Occipital lobe (tissue), 2 donors: ENCODE results near the gene NEDD4. TPM values are rescaled to one million over a fixed set of nuclear protein-coding genes. Genes with fewer than 3 reads are reported as not detected.
"Not testable (repeated sequence)": the region's sequence is repeated elsewhere in the genome, so short reads cannot be mapped to it uniquely, and the experiment has no call there.

ENCODE experiments used
- DNase-seq: peaks from one replicate; lab custom pipeline; 2025; lab: John Stamatoyannopoulos, UW
- total RNA-seq: library from RNA; depleted of rRNA; stranded (reverse); fragments of >200 nt; gene quantifications from one replicate; pipeline ENCODE4 v1.2.3, GENCODE V29; 2014

Gene NEDD4
- total RNA-seq, 1 donor from 2014 or later = 7.2 TPM

DNA sequence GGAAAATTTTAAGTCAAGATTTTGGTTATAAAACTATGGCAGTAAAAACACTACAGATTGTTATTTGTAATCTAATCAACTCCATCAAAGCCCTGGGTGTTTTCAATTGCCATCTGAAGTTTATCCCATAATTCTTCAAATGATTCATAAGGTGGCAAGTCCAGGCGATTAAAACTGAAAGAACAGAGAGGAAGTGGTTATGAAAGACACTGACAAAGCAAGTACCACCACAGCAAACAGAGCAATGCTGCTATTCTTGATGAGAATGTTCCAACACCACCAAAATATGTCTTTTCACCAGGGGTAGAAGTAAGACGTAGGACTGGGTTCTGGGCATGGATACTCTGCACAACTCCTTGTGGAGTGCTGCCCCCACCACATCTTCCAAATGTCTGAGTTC lies 163.6 kb downstream of the NEDD4 start:
- DNase-seq = no peak

DNA sequence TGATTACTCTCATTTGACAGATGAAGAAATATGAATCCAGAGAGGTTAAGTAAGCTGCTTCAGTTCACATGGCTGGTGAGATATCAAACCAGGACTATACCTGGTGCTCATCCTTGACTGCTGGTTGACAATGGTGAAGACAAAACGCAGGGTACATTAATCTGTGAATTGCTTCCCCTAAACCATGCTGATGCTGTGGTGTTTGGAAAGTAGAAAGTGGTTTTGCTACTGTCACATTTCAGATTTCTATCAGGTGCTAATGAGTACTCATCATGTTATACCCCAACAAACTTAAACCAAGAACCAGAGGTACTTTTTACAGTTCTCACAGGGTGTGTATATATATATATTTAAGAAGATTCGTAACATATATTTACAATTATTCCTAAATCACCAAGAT lies 165.5 kb downstream of the NEDD4 start:
- no peak for DNase-seq

DNA sequence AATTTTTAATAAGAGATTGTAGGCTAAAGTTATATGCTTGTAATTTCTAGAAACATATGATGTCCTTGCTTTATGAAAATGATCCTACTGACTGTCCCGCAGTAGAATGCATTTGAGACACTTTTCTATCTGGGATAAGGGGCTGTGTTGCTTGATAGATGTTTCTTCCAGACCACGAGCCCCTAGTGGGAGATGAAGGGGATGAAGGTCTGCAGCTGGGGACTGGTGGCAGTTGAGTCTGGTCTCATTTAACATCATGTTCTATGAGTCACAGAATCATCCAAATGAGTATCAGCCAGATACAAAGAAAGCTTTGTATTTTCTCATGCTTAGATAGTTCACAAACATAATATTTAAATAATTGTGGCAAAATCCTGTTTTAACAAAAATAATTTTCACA lies 166.2 kb downstream of the NEDD4 start:
- no peak for DNase-seq

DNA sequence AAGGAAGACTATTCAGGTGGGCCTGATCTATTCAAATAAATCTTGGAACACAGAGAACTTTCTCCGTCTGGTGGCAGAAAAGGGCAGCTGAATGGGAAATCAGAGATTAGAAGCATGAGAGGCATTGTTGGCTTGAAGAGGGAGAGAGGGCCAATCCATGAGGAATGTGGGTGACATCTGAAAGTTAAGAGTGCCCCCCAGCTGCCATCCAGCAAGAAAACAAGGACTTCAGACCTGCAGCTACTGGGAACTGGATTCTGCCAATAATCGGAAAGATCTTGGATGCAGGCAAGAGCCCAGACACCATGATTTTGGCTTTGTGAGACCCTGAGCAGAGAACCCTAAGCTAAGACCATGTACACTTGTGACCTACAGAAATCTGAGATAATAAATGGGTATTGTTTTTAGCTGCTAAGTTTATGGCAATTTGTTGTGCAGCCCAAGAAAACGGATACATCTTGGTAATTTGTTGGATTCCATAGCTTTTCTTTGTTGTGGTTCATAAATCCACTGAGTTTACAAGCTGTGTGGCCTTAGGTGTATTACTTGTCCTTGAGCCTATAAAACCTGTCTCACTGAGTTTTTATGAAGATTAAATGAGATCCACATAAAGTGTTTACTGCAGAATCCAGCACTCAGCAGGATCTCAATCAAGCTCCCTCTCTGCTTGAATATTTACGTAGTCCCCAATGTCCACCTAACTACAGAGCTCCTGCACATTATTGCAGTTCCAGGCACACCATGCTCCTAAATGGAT lies 168.4 kb downstream of the NEDD4 start:
- DNase-seq = no peak

- no peak for DNase-seq
Measured at GRCh38 chr15:55823699-55824340, 169.6 kb downstream of the NEDD4 start.

DNA sequence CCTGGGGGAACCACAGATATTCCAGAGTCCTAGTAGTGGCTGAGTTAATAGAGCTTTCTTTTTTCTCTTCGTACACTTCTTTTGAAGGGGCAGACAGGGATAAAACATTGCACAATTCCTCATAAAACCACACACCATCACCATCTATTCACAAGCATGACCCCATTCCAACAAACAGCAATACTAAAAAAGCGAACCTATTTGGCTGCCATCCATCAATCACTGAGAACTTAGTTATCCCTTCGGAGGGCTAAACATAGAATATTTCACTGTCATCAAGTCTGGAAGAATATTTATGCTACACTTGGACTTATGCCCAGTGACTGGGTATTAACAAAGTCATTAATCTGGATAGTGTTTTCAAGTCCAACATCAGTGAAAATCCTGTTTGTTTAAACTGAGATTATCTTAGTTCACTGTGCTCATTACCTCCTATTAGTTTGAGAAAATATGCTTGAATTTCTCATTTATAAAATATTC lies 170.2 kb downstream of the NEDD4 start:
- no peak for DNase-seq

DNA sequence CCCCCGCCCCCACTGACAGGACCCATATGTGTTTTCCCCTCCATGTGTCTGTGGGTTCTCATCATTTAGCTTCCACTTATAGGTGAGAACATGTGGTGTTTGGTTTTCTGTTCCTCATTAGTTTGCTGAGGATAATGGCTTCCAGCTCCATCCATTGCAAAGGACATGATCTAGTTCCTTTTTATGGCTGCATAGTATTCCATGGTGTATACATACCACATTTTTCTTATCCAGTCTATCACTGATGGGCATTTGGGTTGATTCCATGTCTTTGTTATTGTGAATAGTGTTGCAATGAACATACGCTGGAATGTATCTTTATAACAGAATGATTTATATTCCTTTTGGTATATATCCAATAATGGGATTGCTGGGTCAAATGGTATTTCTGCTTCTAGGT lies 171.7 kb downstream of the NEDD4 start:
- DNase-seq = not testable (repeated sequence)

- no peak for DNase-seq
Measured at GRCh38 chr15:55820043-55820442, 173.4 kb downstream of the NEDD4 start.

GRCh38 chr15:55819397-55820034 lies 173.9 kb downstream of the NEDD4 start:
- no peak for DNase-seq

- no peak for DNase-seq
Measured at GRCh38 chr15:55816017-55816416, 177.4 kb downstream of the NEDD4 start.

DNA sequence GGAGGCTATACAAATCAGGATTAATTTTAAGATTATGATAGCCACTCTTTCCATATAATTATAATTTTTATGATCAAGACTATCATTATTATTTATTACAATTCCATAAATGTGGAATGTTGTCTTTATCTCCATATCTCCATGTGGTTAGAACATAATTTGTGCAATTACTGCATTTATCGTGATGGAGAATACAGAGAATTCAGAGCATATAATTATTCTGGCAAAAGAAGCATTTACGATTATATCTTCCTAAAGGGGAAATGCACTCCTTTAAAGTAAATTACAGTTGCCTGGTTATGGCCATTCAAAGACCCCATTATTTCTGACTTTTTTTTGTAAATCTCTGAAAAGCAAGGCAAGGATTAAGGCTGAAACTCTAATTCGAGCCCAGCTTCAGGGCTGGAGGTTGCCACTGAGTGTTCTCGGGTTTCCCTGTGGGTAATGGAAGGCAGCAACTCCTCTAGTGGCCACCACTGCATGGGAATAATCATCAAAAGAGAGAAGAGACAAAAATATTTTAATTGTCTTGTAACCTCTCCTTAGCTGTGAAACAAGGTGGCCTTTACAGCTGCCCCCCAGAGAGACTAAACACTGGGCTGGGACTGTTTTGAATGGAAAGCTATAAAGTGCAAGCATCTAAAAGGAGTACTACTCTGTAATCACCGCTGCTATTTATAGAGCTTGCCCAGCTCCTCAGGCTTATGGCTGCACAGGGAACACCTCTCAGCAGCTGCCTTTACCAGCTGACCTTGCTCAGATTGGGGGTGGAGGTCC lies 190.6 kb downstream of the NEDD4 start:
- DNase-seq = no peak

DNA sequence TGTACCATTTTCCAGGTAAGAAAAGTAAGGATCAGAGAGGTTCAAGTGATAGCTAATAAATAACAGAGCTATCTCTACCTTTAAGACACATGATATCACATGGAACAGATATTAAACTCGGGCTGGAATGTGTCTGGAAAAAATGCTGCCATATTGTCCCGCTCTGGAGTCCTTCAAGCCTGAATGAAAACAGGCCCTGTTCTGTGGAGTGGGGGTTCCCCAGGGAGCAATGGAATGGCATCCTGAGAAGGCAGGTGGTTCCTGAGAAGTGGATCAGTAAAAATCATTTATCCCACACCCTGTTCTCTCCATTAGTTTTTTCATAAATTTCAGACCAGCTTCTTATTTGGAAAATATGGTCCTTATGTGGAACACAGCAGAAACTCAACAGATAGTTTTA lies 193.2 kb downstream of the NEDD4 start:
- DNase-seq = no peak

DNA sequence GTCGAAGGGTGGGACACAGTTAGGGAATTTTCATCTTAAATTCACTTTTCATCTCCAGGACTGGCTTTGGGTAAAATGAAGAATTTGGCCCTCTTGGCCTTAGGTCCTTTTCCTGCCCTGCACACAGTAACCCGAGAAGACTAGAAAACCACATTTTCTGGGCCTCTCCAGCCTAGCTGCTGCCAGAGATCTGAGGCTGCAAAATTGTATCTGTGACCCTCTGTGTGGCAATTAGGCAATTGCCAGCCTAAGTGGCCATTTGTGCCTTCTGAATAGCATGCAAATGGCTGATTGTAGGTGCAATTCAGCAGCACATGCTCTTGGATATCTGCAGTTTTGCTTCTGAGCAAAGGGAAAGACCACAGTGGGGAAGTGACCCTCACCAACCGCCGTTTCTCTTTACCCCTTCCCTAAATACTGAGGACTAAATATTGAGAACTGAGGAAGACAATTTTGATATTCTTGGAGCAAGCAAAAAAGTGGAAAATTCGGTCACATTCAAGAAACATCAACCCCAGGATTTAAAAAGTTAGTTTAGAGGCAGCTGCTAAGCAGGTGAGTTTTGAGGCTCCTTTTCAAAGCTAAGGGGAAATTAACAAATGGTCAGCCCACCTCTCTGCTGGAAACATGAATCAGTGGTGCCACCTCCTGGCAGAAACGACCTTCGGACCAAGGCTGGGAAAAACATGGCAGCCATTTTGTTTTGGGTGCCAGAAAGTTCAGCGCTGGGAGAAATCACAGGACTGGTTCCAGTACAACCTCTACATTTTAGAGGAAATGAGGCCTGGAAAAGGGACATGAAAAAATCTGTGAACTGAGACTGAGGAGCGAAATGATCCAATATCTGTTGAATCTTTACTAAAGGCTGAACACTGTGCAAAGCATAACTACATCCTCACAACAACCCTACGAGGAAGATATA lies 193.9 kb downstream of the NEDD4 start:
- no peak for DNase-seq

DNA sequence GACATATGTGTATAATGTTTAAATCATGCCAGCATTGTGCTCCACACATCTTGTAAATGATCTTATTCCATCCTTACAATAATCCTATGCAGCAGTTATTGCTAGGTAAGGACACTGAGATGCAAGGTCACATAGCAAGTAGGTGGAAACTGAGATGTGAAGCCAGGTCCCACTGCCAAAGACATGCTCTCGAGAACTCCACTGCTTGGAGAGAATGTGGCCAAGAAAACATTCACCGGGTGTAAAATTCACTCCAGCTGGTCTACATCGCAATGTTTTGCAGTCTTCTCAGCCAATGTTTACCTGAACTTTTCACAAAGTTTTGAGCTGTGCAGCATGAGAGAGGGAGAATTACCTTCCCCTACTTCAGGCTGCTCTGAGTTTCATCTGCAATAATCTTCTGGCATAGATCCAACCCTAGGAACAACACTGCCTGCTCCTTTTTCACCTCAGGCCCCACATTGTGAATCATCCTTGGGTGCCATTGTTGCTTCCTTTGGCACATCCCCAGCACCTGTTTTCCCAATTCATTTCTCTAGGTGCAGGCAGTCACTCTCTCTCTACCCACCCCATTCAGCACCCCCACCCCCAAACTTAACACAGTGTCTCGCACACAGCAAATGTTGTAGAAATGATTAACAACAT lies 197.0 kb downstream of the NEDD4 start:
- no peak for DNase-seq

DNA sequence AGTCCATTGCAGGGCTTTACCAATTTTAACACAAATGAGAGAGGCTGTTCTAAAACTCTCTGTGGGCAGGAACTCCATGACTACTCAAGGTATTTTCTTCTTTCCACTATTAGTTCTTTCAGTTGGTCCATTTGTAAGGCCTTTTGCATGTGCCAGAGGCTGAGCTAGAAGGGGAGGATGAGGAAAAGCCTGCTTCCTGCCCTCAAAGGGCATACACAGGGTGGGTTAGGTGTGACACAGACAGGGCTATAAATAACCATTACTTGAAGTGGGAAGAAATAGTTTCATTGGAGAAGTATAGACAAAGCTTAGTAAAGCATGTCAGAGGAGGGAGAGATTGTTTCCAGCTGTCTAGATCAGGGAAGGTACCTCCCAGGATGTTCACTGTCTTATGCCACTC lies 198.4 kb downstream of the NEDD4 start:
- no peak for DNase-seq

DNA sequence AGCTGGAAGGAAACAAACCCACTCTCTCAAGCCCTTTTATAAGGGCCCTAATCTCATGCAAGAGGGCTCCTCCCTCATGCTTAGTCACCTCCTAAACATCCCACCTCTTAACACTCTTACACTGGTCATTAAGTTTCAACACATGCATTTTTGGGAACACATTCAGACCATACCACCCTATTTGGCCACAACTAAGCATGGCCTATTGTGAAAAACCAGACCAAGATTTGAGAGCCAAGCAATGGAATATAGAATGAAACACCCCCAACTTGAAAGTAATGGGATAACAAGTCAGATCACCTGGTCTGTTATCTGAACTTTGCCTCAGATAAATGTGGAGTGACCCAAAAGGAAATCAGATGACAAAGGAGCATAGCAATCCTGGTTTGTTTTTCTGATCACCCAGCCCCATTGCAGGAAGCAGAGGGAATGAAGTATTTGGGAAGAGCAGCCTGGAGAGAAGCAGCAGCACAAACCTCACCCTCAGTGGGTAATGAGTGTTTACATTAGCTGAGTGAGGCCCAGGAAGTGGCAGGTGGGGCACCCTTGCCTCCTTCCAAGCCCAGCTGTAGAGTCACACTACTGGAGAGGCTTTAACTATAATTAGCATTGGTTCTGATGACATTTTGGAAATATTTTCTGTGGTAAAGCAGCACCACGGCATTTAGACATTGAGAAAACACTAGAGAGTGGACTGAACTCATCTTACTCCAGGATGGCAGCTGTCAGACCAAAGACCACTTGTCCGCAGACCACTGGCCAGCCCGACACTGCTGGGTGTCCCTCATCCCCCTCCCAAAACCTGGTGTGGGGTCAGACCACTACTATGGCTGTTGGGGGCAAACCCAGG lies 201.6 kb downstream of the NEDD4 start:
- no peak for DNase-seq

- no peak for DNase-seq
Measured at GRCh38 chr15:55789066-55789660, 204.2 kb downstream of the NEDD4 start.

GRCh38 chr15:55786341-55786740 lies 207.1 kb downstream of the NEDD4 start:
- DNase-seq = no peak

GRCh38 chr15:55785593-55785992 lies 207.8 kb downstream of the NEDD4 start:
- DNase-seq = not testable (repeated sequence)
